ENCODE measurements around the gene BCAN.
"Not testable (repeated sequence)": the region's sequence is repeated elsewhere in the genome, so short reads cannot be mapped to it uniquely, and the experiment has no call there.

DNA sequence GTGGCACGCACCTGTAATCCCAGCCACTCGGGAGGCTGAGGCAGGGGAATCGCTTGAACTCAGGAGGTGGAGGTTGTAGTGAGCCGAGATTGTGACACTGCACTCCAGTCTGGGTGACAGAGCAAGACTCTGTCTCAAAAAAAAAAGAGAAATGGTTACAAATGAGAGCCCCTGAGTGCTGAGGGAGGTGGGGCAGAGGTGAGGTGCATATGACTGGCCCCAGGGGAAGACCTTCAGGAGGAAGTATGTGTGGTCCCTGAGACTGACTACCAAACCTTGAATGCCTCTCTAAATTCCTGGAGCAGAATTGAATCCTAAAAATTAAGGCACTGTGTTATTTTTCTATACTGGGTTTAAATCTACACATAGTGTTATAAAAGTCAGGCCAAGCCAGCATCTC, 34.6 kb upstream of the BCAN start:
- TF ChIP-seq CTCF, POLR2A (IDR thresholded peaks at IDR 0.05): not testable (repeated sequence)
